Kidney (tissue), 14 donors: ENCODE results near the gene CARD14. TPM values are rescaled to one million over a fixed set of nuclear protein-coding genes. Genes with fewer than 3 reads are reported as not detected.

Experiments used
- DNase-seq, 5 donors: peaks; one replicate each; pipeline ENCODE4 v3.0.0-alpha.2; 2013 to 2020
- FAIRE-seq: peaks from 2 replicates; lab custom pipeline; 2012; peaks lifted over from hg19 to GRCh38; lab: Jason Lieb, UNC
- H3K27ac ChIP-seq, 2 donors: one replicate each; pipeline ENCODE4 v1.7.0; 2013; ENCODE audit warnings: low read depth in 2 of 2, low read length in 2 of 2, inconsistent platforms in 1 of 2
- H3K27me3 ChIP-seq: one replicate; pipeline ENCODE4 v1.7.1; 2013; ENCODE audit warnings: low read length, inconsistent platforms; ENCODE audit not compliant: control insufficient read depth, insufficient read depth
- H3K36me3 ChIP-seq, 3 donors: one replicate each; pipeline versions ENCODE4 v1.7.0 to v1.7.1; 2013; ENCODE audit warnings: low read length in 3 of 3, control low read depth in 1 of 3, inconsistent platforms in 1 of 3; ENCODE audit not compliant: insufficient read depth in 3 of 3, control insufficient read depth in 2 of 3
- H3K4me1 ChIP-seq, 3 donors: one replicate each; pipeline versions ENCODE4 v1.7.0 to v1.7.1; 2013; ENCODE audit warnings: low read length in 3 of 3, inconsistent platforms in 1 of 3, low read depth in 1 of 3; ENCODE audit not compliant: control insufficient read depth in 2 of 3, insufficient read depth in 2 of 3
- H3K4me3 ChIP-seq, 3 donors: one replicate each; pipeline versions ENCODE4 v1.7.0 to v1.8.1; 2013; ENCODE audit warnings: low read length in 3 of 3, control low read depth in 1 of 3, inconsistent platforms in 1 of 3
- H3K9ac ChIP-seq, 3 donors: one replicate each; pipeline versions ENCODE4 v1.7.0 to v1.7.1; 2013; ENCODE audit warnings: low read length in 3 of 3, control low read depth in 1 of 3, inconsistent platforms in 1 of 3
- H3K9me3 ChIP-seq, 3 donors: one replicate each; pipeline versions ENCODE4 v1.7.0 to v1.7.1; 2013; ENCODE audit warnings: low read length in 3 of 3, control low read depth in 1 of 3, inconsistent platforms in 1 of 3; ENCODE audit not compliant: control insufficient read depth in 2 of 3, insufficient read depth in 1 of 3
- intact Hi-C: fragments of 100-400 bp; cut with DNase I; formaldehyde crosslinking; loops from one replicate; pipeline ENCODE4 v1.11.1; 2022
- polyA plus RNA-seq: library from polyadenylated mRNA; stranded (reverse); fragments of 350-450 nt; fragmentation: Illumina TruSeq; extraction: RNeasy Lipid Tissue Mini Kit (QIAGEN cat#74804); gene quantifications from one replicate; pipeline ENCODE4 v1.2.3, GENCODE V29; 2014; ENCODE audit warnings: low read depth, low replicate concordance; ENCODE audit not compliant: insufficient read depth
- total RNA-seq: library from RNA; stranded (reverse); fragmentation: NEBNext Ultra II Directional; extraction: Animal tissue kit (Norgen Biotek cat#: 25700); gene quantifications from one replicate; pipeline ENCODE4 v1.2.1, GENCODE V29; 2021
- TF ChIP-seq, protein P1 (sequence below): IDR thresholded peaks from 3 replicates; pipeline ENCODE4 v1.5.1; 2012; ENCODE audit warnings: mild to moderate bottlenecking, moderate library complexity, borderline replicate concordance; ENCODE audit not compliant: insufficient read depth; ENCODE audit errors: extremely low read depth
- donor health status: control.
- donor health status: control.
- donor health status: control.
- donor health status: control.
- donor health status: control.
- donor health status: DM: yes; HTN: yes; CAD: no.
- donor health status: Normal renal cell carcinoma (clear cell type).

Gene CARD14
- total and polyA plus RNA-seq, 2 donors from 2014 or later: 0.17 to 1.7 TPM

DNA sequence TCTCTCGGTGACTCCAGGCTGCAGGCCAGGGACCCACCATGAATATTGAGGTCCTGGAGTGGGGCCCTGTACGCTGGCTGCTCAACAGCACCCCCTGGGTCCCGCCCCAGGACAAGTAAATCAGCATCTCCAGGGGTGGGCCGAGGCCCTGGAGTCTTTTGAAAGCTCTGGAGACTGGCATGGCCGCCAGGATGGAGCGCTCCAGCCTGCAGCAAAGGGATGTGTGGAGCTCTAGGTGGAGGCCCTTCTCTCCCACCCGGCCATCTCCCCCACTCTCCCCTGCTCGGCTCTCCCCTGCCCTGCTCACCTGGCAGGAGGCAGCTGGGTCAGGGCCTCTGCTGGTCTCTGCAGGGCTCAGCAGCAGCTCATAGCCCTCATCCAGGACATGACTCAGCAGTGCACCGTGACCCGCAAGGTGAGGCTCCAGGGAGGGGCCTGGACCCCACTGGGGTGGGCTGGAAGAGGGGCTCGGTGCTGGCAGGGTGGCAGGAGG lies 33.7 kb downstream of the CARD14 start:
- Histone ChIP-seq H3K4me1 (no peaks in the 10 kb centered on the region), H3K9me3 (no peaks in the 10 kb centered on the region), H3K9ac (no peak overlapping the region), H3K27me3 (no peaks in the 10 kb centered on the region), H3K27ac (no peak overlapping the region), H3K36me3 (no peaks in the 10 kb centered on the region), H3K4me3 (no peak overlapping the region)
- TF ChIP-seq, protein P1, sequence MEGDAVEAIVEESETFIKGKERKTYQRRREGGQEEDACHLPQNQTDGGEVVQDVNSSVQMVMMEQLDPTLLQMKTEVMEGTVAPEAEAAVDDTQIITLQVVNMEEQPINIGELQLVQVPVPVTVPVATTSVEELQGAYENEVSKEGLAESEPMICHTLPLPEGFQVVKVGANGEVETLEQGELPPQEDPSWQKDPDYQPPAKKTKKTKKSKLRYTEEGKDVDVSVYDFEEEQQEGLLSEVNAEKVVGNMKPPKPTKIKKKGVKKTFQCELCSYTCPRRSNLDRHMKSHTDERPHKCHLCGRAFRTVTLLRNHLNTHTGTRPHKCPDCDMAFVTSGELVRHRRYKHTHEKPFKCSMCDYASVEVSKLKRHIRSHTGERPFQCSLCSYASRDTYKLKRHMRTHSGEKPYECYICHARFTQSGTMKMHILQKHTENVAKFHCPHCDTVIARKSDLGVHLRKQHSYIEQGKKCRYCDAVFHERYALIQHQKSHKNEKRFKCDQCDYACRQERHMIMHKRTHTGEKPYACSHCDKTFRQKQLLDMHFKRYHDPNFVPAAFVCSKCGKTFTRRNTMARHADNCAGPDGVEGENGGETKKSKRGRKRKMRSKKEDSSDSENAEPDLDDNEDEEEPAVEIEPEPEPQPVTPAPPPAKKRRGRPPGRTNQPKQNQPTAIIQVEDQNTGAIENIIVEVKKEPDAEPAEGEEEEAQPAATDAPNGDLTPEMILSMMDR: no peak
- intact Hi-C loops: no loop called here
- DNase-seq: peak in 1 of 5 donors; percentile 67
- no peak for FAIRE-seq

DNA sequence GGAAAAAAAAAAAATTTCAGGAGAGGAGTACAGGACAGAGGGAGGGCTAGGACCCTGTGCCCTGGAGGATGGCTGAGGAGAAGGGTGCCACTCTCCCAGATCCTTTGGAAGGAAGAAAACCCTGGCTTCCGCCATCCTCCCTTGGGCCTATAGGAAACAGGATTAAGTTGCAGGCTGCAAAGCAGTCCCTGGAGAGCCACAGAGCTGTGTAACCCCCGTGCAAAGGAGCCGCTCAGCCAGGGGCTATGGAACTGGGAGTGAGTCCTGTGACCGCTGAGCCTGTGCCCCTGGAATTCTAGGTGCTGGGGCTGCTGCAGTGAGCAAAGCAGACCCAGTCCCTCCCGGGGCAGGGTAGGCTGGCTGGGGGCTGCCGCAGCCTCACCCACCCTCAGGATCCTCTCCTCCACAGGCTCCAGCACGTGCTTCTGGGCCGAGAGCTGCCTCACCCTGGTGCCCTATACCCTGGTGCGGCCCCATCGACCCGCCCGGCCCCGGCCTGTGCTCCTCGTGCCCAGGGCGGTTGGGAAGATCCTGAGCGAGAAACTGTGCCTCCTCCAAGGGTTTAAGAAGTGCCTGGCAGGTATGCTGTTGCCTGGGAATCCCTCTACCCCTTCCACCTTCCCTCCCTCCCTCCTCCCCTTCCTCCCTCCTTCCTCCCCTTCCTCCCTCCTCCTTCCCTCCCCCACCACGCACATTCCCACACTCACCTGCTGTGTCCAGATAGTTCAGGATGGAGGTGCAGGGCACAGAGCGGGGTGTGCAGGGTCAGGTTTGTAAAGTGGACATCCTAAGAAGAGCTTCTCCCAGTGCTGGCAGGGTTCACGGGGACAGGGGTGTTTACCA lies 35.0 kb downstream of the CARD14 start:
- intact Hi-C loops: no loop called here
- FAIRE-seq (no peak), DNase-seq (no peak)
- Histone ChIP-seq H3K27ac (no peak overlapping the region), H3K36me3 (no peaks in the 10 kb centered on the region), H3K4me1 (no peaks in the 10 kb centered on the region), H3K9ac (no peak overlapping the region), H3K27me3 (no peaks in the 10 kb centered on the region), H3K4me3 (no peak overlapping the region), H3K9me3 (no peaks in the 10 kb centered on the region)
- TF ChIP-seq, protein P1: no peak

DNA sequence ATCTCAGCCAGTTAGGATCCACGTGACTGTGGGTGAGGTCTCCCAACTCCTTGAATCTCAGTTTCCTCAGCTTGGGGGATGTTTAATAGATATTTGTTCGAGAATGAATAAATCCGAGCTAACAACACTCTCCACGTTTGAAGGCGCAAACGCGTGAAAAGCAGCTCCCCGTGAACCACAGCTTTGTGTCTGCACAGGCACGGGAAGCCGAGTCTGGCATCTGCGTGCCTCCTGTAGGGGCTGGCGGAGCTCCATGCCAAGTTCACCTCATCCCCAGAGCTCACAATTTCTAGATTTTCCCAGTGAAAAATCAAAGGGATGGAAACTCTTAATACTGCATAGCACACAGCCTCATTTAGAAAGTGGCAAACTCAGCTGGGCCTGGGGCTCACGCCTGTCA lies 36.0 kb downstream of the CARD14 start:
- Histone ChIP-seq H3K9me3 (no peaks in the 10 kb centered on the region), H3K36me3 (peaks cover 0 to 3% (median 0%) of the 10 kb centered on the region in 3 donors), H3K4me3 (no peak overlapping the region), H3K27ac (no peak overlapping the region), H3K9ac (no peak overlapping the region), H3K4me1 (no peaks in the 10 kb centered on the region), H3K27me3 (no peaks in the 10 kb centered on the region)
- intact Hi-C loops: no loop called here
- no peak for DNase-seq
- no peak for FAIRE-seq
- TF ChIP-seq, protein P1: no peak
